Breast epithelium (tissue), 3 donors: Measurements from ENCODE around the gene NOL4L.

Experiments used
- POLR2A ChIP-seq: fragments of 450-650 bp; IDR thresholded peaks from one replicate; pipeline ENCODE4 v1.6.1; 2016; ENCODE audit warnings: antibody characterized with exemption, mild to moderate bottlenecking, moderate library complexity
- POLR2AphosphoS5 ChIP-seq, 3 donors: sonication (generic); formaldehyde crosslinking; IDR thresholded peaks; one replicate each; pipeline ENCODE4 v1.6.1; 2017; ENCODE audit warnings: antibody characterized with exemption in 3 of 3

- no peak for TF ChIP-seq POLR2A
- TF ChIP-seq POLR2AphosphoS5 (IDR thresholded peaks at IDR 0.05), result no peak
Observed at GRCh38 chr20:32516583-32517517, 68.3 kb downstream of the NOL4L start.
